ENCODE measurements around the gene CPA5.
"Not testable (repeated sequence)": the region's sequence is repeated elsewhere in the genome, so short reads cannot be mapped to it uniquely, and the experiment has no call there.

The CPA5 gene

DNA sequence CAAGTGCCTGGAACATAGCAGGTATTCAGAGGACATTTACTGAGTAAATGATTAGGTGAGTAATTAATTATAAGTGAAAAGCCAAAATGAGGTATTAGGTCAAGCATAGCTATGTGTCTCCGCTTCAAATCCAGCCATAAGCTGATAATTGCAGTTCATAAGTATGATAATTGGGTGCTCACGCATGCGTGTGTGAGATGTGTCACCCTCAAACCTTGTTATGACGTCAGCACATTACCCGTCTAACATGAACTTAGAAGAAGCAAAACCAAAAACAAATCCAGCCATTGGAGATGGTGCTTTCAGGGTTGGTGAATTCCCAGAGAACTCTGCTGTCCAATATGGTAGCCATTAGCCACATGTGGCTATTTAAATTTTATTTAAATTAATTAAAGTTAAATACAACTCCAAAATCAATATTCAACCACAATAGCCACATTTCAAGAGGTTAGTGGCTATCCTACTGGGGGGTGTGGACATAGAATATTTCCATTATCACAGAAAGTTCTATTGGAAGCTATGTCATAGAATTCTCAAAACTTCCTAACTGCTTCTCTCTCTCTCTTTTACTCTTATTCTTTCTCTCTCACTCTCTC is at the start of gene CPA5:
Gene CPA5, plus strand, starts transcription at position 546 of the 596 bp plus-strand sequence. CDS start 1,670 bp downstream, outside the sequence.
- in situ Hi-C loops (cut with MboI; ENCODE audit: low sequenced_read_pairs), result no loop called here

DNA sequence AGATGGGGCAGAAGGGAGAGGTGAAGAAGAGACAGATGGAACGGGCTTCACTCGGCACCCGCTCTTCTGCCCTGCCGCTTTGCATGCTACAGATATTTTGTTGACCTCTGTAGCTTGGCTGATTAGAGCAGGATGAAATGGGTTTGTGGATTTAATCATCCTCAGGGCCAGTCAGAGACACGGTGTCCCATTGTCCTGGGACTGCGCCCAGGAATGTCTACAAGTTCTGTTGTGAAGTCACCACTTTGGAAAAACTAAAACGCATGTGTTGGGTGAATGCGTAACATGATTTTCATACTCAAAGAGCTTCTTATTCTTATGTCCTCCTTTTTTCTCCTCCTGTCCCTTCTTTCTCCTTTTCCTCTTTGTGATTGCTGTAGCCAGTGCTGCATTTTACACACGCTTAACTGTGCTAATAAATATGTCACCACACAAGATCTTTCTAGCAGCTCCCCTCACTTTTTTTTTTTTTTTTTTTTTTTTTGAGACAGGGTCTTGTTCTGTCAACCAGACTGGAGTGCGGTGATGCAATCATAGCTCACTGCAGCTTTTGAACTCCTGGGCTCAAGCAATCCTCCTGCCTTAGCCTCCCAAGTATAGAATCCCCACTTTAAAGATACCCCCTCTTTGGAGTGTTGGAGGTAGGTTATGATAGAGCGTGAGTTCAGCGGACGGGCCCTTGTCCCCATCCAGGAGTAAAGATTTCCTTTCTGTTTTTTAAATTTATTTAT is 48.2 kb upstream of the CPA5 start:
- in situ Hi-C loops (cut with MboI; ENCODE audit: low sequenced_read_pairs), result no loop called here

DNA sequence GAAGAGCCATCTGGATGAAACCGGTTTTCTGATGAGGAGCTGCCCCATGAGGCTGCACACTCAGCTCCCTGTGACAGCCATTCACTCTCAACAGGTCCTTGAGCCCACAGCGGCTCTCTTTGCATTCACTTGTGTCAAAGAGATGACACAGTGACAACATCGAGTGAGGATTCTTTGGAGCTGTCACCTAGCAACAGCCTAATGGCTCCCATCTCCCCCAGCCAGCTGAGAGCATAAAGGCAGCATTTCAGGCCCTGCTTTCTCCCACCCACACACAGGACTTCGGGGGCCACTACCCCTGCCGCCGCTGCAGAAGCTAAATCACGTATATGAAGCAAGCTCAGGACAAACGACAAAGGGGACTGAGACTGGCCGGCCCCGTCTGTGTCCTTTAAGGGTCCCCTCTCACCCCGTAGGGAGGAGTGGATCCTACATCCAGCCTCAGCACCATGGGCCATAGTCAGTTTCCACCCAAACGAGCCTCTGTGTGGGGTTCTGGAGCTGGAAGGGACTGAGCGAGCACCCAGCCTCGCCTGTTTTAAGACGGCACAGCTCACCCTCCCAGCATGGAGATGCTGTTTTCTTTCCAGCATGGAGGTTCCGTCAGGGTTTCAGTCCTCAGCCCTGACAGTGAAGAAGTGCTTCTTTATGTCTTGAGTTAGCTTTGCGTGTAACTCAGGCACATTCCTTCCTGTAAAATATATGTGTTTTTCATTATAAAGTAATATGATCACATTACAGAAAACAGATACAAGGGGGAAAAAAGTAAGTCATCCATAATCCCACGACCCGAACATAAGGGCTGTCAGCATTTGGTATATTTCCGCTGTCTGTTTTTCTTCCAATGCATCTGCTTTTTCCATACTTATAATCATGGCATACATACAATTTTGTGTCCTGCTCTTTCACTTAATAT is 46.7 kb upstream of the CPA5 start:
- in situ Hi-C loops (cut with MboI; ENCODE audit: low sequenced_read_pairs), result no loop called here

DNA sequence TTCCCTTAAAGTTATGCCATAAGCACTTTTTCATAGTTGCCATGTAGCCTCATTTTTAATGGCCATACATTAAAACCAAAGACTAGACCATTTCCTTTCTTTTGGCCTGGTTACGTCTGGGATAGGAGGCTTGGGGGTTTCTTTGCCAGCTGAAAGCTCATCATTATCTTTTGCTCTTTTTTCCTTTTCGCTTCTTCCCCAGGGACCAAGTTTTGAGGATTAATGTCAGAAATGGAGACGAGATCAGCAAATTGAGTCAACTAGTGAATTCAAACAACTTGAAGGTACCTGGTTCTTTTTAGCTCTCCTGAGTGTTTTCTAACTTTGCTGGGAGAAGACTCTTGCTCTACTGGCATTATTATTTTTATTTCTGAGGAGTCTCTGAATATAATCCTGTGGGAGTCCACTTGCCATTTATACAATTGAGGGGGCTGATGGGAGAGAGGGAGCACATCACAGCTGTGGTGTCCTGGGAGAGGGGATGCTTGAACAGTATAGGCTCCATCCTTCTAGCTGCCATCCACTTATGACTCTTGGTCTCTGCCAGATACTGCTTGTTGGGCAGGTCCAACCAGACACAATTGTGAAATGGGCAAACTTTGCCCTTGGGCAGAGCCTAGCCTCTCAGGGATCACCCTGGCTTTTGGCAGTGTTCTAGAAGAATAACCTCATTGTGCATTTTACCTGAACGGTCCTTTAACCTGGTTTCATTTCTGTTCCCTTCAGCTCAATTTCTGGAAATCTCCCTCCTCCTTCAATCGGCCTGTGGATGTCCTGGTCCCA is 45.9 kb upstream of the CPA5 start:
- in situ Hi-C loops (cut with MboI; ENCODE audit: low sequenced_read_pairs), result no loop called here

GRCh38 chr7:130299866-130300265 is 44.8 kb upstream of the CPA5 start:
- in situ Hi-C loops (cut with MboI; ENCODE audit: low sequenced_read_pairs), result no loop called here

GRCh38 chr7:130301501-130302020 is 43.1 kb upstream of the CPA5 start:
- in situ Hi-C loops (cut with MboI; ENCODE audit: low sequenced_read_pairs), result no loop called here

GRCh38 chr7:130302649-130303048 is 42.0 kb upstream of the CPA5 start:
- in situ Hi-C loops (cut with MboI; ENCODE audit: low sequenced_read_pairs), result no loop called here

DNA sequence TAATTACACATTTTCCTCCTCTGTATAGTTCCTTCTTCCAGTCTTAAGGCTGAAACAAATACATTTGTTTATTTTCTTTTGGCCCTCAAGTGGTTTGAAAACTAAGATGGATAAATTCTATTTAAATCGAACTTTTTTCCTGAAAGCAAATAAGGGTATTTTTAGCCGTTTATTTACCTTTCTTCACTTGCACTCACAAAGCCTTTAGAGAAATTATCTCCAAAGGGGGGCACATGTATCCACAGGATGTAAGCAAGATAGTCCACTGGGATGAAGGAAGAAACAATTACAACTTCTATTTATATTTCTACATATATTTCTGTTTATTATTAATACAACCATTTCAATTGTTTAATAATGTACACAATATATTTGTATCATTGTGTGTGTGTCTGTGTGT is 41.5 kb upstream of the CPA5 start:
- in situ Hi-C loops (cut with MboI; ENCODE audit: low sequenced_read_pairs), result no loop called here

DNA sequence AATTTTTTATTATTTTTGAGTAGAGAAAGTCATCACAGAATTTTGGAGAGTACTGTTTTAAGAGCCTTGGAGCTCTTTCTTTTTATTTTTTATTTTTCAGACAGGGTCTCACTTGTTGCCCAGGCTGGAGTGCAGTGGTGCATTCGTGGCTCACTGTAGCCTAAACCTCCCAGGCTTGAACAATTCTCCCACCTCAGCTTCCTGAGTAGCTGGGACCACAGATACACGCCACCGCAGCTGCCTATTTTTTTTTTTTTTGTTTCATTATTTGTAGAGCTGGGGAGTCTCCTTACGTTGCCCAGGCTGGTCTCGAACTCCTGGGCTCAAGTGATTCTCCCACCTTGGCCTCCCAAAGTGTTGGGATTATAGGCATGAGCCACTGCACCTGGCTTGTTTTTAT is 41.1 kb upstream of the CPA5 start:
- in situ Hi-C loops (cut with MboI; ENCODE audit: low sequenced_read_pairs), result no loop called here

- in situ Hi-C loops (cut with MboI; ENCODE audit: low sequenced_read_pairs), result no loop called here
These were observed 40.6 kb upstream of the CPA5 start for GRCh38 chr7:130303982-130304381.

DNA sequence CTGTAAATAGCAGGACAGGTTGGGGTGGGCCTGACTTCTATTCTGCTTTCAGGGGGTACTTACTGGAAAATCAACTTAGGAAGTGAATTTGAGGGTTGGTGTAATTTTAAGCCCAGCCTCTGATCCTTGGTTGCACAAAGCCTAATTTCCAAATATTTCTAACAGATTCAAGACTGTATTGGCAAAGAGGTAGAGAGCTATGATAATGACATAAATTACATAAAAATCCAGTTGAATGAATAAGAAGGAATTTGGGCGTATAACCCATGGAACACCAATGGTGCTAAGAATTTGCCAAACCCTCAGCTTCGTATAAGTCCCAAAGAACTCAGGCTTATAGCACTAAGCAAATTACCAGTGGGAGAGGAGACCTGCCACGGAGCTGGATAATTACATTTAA is 39.7 kb upstream of the CPA5 start:
- in situ Hi-C loops (cut with MboI; ENCODE audit: low sequenced_read_pairs), result no loop called here

DNA sequence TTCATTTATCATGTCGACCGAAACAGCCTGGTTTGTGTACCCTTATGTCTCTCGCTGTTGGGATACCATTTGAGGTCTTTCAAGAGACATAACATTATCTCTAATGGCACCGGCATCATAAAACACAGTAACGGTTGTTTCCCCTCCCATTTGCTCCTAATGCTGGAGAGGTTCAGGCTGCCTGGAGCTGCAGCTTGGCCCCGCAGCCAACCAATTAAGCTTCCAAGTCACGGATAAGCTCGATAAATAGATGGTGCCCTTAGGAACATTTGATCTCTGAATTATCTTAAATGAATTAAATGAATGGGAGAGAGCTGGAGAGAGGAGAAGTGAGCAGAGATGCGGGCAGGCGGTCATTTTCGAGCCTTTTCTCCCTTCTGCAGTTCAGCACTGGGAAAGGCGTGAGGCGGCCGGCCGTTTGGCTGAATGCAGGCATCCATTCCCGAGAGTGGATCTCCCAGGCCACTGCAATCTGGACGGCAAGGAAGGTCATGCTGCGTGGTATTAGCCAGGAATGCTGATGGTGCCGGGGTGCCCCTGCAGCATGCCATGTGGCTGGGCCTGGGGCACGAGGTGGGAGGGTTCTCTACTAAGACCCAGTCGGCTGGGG is 39.1 kb upstream of the CPA5 start:
- in situ Hi-C loops (cut with MboI; ENCODE audit: low sequenced_read_pairs), result no loop called here

DNA sequence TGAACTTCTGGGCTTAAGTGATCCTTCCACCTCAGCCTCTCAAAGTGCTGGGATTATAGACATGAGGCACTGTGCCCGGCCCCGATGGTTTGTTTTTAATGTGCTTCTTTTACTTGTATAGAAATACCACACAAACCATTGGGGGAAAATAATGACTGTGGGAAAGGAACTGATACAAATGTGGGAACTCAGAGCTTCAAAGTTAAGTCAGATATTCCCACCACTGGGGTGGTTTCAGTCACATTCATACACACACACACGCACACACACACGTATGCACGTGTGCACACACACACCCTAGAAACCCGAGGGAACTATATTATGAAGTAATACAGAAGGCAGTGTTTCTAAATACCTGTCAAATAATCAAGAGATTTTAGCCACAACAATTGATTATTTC is 34.6 kb upstream of the CPA5 start:
- in situ Hi-C loops (cut with MboI; ENCODE audit: low sequenced_read_pairs), result no loop called here

DNA sequence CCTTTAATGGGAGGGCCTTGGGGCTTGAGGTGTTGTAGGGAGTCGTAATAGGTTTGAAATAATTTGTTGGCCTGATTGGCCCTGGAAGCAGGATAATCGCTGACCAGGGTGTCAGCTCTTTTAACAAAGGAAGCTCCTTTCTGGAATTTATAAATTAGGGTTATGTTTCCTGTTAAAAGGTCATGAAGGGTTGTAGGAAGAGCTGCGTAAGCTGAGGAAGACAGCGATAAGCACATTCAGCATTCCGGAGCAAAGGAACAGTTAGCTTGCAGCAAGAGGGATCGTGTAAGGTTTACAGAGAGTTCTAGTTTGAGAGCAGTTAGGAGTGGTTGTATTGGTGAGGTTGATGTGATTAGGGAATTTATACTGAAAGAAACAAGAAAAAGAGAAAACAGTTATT is 30.3 kb upstream of the CPA5 start:
- in situ Hi-C loops (cut with MboI; ENCODE audit: low sequenced_read_pairs), result no loop called here

DNA sequence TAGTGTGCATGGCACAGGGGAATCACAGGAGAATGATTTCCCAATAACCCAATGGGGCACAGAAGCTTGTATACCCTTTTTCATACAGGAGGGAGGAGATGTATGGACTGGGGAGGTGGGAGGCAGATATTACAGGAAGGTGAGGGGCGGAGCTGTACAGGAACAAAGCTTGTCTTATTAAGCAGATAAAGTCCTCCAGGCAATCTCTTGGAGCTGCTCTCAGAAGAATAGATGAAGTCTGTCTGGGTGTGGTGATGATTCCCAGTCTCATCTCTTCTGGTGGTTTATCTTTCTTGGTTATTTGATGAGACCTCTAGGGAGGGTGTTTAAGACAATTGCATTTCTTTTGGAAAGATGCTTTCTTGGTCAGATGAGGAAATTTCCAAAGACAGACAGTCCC is 25.1 kb upstream of the CPA5 start:
- in situ Hi-C loops (cut with MboI; ENCODE audit: low sequenced_read_pairs), result no loop called here

GRCh38 chr7:130321542-130322229 is 22.9 kb upstream of the CPA5 start:
- in situ Hi-C loops (cut with MboI; ENCODE audit: low sequenced_read_pairs), result not testable (repeated sequence)

- in situ Hi-C loops (cut with MboI; ENCODE audit: low sequenced_read_pairs), result no loop called here
These were observed 22.0 kb upstream of the CPA5 start for GRCh38 chr7:130322615-130323014.

GRCh38 chr7:130324306-130324943 is 20.2 kb upstream of the CPA5 start:
- in situ Hi-C loops (cut with MboI; ENCODE audit: low sequenced_read_pairs), result no loop called here

DNA sequence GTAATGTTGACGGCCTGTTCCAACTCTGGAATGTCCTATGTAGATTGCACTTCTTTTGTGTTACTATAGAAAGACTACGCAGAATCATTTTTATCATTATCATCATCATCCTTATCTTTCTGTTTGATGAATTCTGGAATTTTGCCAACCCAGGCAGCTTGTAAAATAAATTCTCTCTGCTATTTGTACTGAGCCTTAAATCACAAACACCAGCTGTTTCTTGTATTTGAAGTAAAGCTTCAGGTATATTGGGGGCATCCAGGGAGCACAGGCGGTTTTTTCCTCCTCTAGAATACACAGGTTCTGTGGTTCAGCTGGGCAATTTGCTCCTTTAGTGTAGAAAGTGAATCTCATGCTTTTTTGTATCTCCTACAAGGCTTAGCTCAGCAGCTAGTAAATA is 14.9 kb upstream of the CPA5 start:
- in situ Hi-C loops (cut with MboI; ENCODE audit: low sequenced_read_pairs), result no loop called here
